Fibroblast of lung (primary cell): ENCODE data around the gene CTNND2.

Experiments used
- EZH2 ChIP-seq: IDR thresholded peaks from 2 replicates; pipeline ENCODE4 v1.5.1; 2012; ENCODE audit warnings: low read length, control low read depth, mild to moderate bottlenecking; ENCODE audit errors: missing control alignments
- TF ChIP-seq, protein P1 (sequence below), 2 donors: IDR thresholded peaks in 1 of 2; conservative IDR thresholded peaks in 1 of 2; 1 replicate in 1 of 2; 2 replicates in 1 of 2; pipeline ENCODE4 v1.5.1; 2011 to 2012; ENCODE audit warnings: low read length in 2 of 2, control low read depth in 1 of 2, inconsistent platforms in 1 of 2, low read depth in 1 of 2, mild to moderate bottlenecking in 1 of 2

DNA sequence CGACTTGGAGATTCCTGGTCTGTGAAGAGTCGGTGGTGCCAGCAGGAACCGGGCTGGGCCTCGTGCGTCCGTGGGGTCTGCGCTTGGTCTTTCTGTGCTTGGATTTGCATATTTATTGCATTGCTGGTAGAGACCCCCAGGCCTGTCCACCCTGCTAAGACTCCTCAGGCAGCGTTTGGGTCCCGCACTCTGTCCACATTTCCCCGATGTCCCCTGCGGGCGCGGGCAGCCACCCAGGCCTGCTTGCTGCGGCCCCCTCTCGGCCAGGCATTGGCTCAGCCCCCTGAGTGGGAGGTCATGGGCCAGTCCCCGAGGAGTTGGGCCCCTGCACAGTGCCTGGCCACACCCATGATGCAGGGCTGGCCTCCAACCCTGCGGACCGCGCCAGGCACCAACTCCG is 27.4 kb upstream of the CTNND2 start:
- TF ChIP-seq, protein P1, sequence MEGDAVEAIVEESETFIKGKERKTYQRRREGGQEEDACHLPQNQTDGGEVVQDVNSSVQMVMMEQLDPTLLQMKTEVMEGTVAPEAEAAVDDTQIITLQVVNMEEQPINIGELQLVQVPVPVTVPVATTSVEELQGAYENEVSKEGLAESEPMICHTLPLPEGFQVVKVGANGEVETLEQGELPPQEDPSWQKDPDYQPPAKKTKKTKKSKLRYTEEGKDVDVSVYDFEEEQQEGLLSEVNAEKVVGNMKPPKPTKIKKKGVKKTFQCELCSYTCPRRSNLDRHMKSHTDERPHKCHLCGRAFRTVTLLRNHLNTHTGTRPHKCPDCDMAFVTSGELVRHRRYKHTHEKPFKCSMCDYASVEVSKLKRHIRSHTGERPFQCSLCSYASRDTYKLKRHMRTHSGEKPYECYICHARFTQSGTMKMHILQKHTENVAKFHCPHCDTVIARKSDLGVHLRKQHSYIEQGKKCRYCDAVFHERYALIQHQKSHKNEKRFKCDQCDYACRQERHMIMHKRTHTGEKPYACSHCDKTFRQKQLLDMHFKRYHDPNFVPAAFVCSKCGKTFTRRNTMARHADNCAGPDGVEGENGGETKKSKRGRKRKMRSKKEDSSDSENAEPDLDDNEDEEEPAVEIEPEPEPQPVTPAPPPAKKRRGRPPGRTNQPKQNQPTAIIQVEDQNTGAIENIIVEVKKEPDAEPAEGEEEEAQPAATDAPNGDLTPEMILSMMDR (conservative IDR thresholded peaks at IDR 0.05 in 1 of 2, IDR thresholded peaks at IDR 0.05 in 1 of 2; ENCODE audit: low read depth in 1 of 2, low read length in 2 of 2) = no peak
- no peak for TF ChIP-seq EZH2
